HG03460 (cell line): ENCODE measurements around the gene ORC5.
"Not testable (repeated sequence)": the region's sequence is repeated elsewhere in the genome, so short reads cannot be mapped to it uniquely, and the experiment has no call there.

Experiments used
- ATAC-seq: cut with Tn5 transposase; IDR thresholded peaks from one replicate; pipeline ENCODE4 v1.9.1; 2021; ENCODE audit not compliant: unreplicated experiment

ORC5 gene

DNA sequence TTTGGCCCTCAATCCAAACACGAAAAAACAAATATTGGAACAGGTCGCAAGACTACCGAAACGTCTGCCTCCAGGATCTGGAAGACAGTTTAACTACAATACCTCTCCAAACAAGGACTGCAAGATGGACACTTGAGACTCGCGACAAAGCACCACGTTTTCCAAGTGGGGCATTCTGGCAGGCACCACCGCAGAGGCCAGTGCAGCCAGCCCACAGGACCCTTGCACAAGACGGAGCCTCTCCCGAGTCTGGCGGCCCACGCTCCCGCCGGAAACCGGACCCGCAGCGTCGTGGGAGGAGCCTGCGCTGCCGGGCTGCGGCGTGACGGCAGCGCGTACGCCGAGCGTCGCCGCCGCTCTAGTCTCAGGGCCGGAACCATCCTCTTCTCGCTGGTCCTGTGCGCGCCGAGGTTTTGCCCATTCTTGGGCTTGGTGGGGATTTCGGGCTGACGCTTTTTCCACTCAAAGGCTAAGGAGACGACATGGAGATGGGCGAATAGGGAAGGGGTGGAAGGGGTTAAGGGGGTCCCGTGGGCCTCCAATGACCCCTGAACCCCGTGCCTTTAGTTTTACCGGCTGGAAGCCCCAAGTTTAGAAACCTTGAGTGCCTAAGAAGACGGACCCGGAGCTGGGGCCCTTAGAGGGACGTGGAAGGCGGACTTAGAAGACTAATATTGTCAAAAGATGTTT, at the start of gene ORC5:
Gene ORC5, minus strand, starts transcription at position 283 of the 690 bp plus-strand sequence. Its CDS starts 109 bp downstream, at position 174.
- peak; percentile 100 for ATAC-seq

DNA sequence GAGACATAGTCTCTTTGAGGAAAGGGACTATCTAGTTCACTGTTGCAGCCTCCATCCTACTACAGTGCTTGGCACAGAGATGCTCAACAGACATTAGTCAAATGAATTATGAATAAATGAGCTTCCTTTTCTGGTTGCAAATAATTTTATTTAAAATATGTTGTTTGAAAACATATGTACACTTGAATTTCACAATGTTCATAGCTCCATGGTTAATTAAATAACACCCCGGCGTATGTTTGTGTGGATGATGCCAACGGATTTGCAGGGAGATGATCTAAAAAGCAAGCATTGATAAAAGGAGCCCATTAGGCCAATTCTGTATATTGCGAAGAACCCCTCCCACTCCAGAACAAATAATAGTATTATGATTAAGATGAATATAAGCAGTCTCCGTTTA, 47.8 kb upstream of the ORC5 start:
- no peak for ATAC-seq

DNA sequence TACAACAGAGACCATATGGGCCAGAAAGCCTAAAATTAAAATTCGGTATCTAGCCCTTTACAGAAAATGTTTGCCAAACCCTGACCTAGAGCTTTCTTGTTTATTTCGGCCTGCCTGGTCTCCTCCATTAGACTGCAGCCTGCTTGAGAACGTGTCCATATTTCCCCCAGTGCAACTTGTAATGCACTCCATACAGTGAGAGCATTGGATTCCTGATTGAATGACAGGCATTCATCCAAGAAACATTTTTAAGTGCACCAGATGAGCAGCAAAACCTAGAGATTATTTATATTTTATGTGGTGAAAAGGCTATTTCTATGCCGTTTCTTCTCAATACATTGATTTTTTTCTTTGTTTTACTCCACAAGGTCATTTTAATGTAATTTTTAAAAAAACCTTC, 47.4 kb upstream of the ORC5 start:
- no peak for ATAC-seq

DNA sequence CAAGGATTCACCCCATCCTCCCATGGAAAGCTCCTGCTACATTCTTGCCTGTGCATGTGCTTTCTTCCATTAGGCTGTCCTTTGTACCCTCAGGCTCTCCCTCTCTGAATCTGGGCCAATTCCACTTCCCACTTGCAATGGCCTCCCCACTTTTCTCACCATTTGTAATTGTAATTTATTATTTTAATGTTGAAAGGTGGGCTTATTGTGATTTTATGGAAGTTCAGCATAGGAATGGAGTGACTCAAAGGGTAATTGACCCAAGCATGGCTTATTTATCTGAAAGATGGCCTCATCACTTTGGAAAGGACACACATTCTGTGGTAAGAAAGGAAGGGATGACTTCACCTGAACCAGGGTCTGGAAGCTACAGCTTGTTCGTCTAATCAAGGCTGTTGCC, 46.9 kb upstream of the ORC5 start:
- no peak for ATAC-seq

DNA sequence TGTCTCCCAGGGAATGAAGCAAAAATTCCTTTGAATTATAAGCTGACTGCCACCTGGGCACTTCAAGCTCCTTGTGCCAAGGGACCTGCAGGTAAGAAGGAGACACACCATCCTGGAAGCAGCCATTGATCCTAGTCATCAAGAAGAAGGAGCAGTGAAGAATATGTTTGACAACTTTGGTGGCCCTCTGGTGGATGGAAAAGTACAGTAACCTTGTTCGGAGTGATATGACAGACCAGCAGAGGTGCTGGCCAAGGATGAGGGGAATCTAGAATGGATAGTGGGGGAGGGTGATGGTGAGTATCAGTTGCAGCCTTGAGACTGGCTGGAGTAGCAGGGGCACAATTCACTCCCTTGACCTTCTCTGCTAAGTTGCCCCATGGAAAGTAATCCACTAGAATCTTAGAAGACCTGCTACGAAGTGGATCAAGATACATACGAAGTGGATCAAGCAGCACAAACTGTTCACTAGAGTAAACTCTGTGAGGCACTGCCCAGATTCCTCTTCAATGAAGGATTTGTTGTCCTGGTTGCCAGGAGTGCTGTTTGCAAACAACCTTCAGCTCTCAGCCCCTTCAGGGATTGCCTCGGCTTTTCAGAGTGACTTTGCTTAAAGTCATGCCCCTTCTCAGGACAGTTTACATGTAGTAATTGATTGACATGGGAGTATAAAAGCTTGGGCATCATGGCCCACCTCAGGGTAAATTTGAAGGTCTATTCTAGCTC, 44.8 kb upstream of the ORC5 start:
- no peak for ATAC-seq

DNA sequence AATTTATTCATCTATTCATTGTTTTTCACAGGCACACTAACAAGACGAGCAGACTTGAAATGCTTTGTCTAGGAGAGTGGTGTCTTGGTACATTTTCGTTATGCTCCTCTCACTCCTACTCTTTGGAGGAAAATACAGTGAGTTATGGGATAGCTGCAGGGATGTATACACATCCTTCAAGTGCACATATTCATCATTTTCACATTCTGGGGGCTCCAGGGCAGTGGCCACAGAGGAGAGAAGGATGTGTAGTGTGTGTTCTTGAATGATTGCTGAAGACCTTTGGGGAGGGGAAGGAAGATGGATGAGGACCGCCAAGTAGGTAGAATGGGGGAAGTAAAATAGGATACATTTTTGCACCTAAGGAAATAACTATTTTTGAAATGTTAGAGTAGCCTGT, 34.8 kb upstream of the ORC5 start:
- ATAC-seq = no peak

DNA sequence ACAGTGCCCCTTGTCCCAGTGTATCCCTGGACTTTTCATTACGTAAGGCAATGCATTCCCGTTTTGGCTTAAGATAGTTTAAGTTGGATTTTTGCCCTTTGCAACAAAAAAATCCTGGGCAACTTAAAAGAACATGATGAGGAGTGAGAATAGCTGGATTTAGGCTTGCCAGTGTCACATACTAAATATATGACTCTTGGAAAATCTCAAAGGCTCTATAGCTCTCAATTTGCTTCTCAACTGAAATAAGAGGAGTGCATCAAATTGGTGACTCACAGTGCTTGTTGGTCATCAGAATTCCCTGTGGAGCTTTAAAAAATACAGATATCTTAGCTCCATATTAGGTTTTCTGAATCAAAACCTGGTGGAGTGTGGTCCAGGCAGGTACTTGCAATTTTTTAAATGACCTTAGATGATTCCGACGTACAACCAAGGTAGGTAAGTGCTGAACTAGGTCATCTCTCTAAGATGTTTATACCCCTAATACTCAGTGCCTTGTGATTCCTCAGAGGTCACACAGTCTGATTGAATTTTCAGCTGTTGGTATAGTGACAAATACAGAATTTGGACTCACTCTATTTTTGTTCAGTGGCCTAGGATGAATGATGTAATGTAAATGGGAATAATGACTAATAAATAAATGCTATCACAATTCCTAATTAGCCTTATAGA, 33.9 kb upstream of the ORC5 start:
- ATAC-seq = no peak

DNA sequence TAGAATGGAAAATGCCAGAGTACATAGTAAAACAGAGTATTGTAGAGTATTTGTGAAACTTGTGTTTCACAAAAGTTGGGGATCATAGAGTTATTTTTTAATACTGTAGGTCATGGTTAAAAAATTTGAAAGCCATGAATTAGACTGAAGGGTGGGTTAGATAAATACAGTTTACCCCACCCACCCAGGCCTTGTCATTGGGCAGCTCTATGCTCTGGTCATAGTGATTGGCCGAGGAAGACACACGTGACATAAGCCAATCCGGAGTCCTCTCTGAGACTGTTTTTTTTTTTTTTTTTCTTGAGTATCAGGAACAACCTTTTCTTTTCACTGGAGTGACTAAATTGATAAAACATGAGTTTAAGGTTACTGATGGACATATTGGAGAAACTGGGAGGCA, 33.3 kb upstream of the ORC5 start:
- no peak for ATAC-seq

DNA sequence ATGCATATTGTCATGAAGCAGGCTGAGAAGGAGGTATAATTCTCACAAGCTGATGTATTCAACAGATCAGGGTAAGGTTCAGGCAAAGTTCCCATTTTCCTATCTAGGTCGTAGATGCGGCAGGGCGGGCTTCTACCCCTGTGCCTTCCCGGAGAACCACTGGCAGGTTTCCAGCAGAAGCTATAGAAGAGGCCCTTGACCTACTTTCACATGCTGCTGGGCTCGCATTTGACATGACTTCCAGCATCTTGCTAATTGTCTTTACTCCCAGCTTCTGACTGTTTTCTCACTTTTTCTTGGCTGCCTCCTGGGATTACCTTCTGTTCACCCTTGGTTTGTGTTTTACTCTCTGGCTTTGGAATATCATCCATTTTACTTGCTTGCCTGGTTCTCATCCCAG, 32.6 kb upstream of the ORC5 start:
- ATAC-seq = no peak

DNA sequence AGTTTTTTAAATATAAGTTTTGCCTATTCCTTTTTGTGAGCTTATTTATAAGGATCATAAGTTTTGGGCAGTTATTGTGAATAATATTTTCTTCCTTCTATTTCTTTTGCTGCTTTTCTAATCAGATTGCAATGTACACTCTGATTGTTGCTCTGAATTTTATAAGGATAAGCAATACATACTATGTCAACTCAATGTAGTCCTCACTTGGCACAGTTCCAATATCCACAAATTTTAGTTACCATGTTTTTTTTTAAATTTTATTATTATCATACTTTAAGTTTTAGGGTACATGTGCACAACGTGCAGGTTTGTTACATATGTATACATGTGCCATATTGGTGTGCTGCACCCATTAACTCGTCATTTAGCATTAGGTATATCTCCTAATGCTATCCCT, 27.2 kb upstream of the ORC5 start:
- not testable (repeated sequence) for ATAC-seq

DNA sequence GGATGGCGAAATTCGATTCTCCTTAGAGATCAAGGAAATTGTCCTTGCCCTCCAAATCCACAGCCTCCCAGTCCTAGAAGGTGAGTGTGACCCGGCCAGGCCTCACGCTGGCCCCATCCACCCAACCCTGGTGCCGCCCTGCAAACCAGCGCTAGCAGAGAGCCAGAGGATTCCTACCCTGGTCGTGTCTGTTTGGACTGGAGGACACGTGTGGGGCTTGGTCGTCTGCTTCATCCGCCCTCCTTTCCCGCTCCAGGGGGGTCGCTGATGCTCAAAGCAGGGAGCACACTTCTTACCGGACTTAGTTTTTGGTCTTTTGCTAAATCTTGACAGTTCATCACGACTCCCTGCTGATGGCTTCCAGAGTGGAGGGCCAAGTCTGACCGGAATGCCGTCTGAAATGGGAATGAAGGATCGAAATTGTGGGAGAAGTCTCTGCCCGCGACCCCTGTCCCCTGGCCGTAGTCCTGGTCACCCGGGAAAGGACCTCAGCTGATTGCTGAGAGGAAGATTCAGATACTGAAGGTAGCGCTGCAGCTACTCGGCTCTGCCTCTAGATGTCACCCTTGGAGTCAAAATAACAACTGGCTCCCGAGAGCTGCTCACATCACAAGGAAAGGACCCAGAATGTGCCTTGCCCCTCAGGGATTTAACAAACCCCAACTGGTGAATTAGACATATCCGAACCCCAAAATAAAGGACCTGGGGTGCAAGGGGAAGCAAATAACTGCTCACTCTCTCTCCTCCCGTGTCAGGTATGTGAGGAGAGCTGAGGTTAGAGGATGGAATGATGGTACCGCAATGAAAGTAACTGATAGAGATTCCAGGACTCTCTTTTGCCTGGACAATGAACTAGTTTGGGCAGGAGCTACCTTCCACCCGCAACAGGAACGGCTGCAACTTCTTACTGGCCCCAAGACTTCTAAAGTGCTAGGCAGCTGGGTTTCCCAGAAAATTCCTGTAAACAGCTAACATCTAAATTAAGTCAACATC, 23.5 kb upstream of the ORC5 start:
- ATAC-seq = peak; percentile 96

DNA sequence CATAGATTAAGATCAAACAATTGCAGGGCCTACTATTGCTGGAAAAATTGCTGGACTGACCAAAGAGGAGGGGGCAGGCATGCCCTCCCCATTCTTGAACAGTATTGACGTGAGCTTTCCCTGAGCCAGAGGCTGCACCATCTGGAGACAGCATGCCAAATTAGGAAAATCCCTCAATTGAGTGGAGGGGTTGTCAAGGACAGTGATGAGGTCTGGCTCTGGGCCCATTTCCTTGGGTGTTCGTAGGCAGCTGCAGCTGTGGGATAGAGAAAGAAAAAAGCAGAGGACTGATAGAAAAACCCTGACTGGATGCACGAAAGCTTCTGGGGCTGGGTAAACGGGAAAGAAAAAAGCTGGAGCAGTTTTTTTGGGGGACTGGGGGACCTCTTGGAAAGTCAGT, 22.8 kb upstream of the ORC5 start:
- ATAC-seq = no peak

DNA sequence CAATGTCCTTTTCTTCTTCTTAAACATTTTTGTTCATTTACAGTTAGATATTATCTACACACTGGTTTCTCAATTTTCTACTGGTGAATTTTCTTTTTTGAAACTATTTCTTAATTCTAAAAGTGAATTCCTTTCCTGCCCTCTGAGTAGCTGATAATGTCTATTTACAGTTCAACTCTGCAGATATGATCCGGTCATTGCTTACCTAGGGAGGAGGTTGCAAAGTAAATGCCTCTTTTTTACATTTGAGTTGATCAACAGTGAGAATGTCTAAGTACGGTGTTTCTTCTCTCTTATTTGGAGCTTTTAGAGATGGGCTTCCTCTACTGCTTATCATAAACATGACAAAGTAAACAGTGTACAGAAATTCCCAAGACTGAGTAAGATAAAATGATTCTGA, 20.6 kb upstream of the ORC5 start:
- ATAC-seq = no peak

DNA sequence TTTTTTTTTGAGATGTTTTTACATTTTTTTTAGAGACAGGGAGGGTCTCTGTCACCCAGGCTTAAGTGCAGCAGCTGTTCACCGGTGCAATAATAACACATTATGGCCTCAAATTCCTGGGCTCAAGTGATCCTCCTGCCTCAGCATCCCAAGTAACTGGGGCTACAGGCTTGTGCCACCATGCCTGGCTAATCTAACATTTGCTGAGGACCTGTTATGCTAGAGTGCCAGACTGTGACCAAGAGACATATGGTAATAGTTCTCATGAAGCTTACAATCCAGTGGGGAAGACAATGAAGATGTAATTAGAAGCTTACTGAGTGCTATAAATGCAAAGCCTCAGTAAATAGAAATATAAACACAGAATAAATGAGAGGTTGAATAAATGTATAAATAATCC, 17.6 kb upstream of the ORC5 start:
- ATAC-seq = no peak

DNA sequence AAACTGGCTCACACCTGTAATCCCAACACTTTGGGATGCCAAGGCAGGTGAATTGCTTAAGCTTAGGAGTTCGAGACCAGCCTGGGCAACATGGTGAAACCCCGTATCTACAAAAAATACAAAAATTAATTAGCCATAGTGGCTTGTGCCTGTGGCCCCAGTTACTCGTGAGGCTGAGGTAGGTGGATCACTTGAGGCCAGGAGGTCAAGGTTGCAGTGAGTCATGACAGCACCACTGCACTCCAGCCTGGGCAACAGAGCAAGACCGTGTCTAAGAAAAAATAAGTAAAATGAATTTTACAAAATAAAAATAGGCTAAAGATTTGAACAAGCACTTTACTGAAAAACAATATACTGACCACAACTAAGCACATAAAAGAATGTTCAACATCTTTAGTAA, 9.8 kb upstream of the ORC5 start:
- ATAC-seq = no peak

DNA sequence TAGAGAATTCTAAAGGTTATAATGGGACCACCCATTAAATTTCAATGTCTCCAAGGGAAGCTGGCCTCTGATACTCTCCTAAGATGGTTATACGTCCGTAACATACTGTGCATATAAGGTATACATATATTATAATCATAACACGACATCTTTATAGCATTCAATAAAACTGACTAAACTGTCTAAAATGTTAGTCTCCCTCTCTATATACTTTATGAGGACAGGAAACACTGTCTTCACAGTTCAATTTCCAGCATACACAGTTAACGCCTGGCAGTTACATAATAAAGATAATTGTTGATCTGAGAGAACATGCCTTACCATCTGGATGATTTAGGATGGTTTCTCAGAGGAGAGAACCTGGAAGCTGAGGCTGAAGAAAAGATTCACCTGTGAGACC, 1.2 kb upstream of the ORC5 start:
- no peak for ATAC-seq

DNA sequence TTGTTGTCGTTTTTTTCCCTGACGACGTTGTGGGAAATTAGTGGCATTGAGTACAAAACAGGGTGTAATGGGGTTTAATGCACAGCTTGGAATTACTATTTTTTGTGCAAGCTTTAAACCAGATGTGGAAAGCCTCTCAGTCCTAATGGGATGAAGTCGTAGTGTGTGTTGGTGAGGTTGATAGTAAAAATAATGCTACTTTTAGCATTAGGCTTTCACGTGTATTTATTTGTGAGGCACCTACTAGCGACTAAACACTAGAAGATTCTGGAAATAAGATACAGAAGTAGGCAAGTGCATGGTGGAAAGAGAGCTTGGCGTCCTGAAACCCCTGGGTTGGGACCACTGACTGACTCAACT, 588 bp upstream of the ORC5 start:
- peak; percentile 3 for ATAC-seq

DNA sequence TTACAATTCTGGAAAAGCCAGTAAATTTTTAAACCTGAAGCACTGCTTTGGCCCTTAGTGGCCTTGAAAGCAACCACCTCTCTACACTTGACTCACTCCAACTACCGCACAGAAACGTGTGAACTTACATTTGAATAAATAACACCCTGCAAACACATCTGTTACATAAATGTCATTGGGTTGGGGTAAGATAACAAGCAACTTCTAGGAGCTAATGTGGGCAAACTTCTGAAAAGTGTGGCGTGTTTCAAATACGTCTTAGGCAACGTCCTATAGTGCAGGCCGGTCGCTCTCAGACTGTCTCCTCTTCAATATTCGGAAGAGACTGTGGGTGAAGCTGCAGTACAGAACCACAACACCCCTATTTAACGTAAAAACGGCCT, 474 bp downstream of the ORC5 start:
- ATAC-seq = peak; percentile 26

DNA sequence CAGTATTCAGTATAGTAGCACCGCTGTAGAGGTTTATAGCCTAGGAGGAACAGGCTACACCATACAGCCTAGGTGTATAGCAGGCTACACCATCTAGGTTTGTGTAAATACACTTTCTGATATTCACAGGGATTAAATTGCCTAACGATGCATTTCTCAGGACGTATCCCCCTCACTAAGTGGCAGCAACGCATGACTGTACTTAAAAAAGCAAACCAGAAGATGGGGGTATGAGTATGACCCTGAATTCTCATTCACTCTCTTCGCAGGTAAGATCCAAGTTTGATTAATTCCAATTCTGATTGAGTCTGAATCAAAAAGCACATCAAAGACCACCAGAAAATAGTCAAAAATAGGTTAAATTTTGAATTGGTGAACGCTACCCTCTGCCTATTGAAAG, 972 bp downstream of the ORC5 start:
- no peak for ATAC-seq

DNA sequence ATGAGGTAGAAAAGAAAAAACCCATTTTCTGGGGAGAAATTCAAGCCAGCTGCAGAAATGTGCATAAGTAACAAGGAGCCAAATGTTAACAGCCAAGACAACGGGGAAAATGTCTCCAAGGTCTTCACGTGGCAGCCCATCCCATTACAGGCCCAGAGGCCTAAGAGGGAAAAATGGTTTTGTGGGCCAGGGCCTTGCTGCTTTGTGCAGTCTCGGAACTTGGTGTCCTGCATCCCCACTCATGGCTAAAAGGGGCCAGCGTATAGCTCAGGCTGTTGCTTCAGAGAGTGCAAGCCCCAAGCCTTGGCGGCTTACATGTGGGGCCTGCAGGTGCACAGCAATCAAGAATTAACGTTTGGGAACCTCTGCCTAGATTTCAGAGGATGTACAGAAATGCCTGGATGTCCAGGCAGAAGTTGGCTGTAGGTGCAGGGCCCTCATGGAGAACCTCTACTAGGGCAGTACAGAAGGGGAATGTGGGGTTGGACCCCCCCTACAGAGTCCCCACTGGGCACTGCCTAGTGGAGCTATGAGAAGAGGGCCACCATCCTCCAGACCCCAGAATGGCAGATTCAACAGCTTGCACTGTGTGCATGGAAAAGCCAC, 9.0 kb downstream of the ORC5 start:
- ATAC-seq = no peak

DNA sequence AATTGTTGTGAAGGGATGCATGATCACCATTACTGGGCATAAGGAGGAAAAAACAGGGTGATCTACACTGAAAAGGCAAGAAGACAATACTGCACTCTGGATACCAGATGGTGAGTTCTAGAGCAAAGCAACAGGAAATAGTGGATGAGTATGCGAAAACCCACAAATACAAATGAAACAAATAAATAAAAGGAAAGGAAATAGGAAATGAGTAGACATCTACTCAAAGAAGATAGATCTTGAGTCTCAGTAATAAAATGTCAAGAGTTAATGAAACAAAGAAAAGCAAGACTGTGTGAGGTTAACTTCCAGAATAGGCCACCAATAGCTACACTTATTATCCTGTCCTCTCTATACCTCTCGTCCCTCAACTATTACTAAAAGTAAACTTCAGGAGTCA, 11.7 kb downstream of the ORC5 start:
- ATAC-seq = no peak
